Gastrocnemius medialis (tissue), 4 donors: Measurements from ENCODE around the gene TBP. TPM values are rescaled to one million over a fixed set of nuclear protein-coding genes. Genes with fewer than 3 reads are reported as not detected.
A peak's percentile ranks its signal among the peaks of the same experiment; 100 is the strongest.
"Not testable (repeated sequence)": the region's sequence is repeated elsewhere in the genome, so short reads cannot be mapped to it uniquely, and the experiment has no call there.

Source experiments
- ATAC-seq, 2 donors: fragments of 150-250 bp; one replicate each; pipeline ENCODE4 v1.9.1; 2016
- DNase-seq, 2 donors: peaks; one replicate each; pipeline ENCODE4 v3.0.0-alpha.2; 2019
- H3K27ac ChIP-seq, 4 donors: fragments of 200-600 bp; sonication (generic); 1 replicate in 1 of 4; 2 replicates in 3 of 4; pipeline ENCODE4 v1.5.1; 2016 to 2018; ENCODE audit warnings: mild to moderate bottlenecking in 2 of 4, moderate library complexity in 1 of 4
- H3K27me3 ChIP-seq, 3 donors: fragments of 200-600 bp; sonication (generic) in 2 of 3; 1 replicate in 1 of 3; 2 replicates in 2 of 3; pipeline versions ENCODE4 v1.5.1 to v1.6.0; 2016 to 2019; ENCODE audit warnings: mild to moderate bottlenecking in 1 of 3, moderate library complexity in 1 of 3
- H3K36me3 ChIP-seq, 2 donors: fragments of 200-600 bp; sonication (generic) in 1 of 2; one replicate each; pipeline ENCODE4 v1.5.1; 2017 to 2018
- H3K4me1 ChIP-seq, 2 donors: fragments of 200-600 bp; sonication (generic) in 1 of 2; one replicate each; pipeline ENCODE4 v1.5.1; 2016 to 2017; ENCODE audit warnings: mild to moderate bottlenecking in 2 of 2
- H3K4me3 ChIP-seq, 4 donors: fragments of 200-600 bp; sonication (generic) in 3 of 4; 1 replicate in 1 of 4; 2 replicates in 3 of 4; pipeline ENCODE4 v1.5.1; 2016 to 2019; ENCODE audit warnings: mild to moderate bottlenecking in 2 of 4
- H3K9me3 ChIP-seq, 3 donors: fragments of 200-600 bp; sonication (generic) in 2 of 3; 1 replicate in 1 of 3; 2 replicates in 2 of 3; pipeline ENCODE4 v1.5.1; 2016 to 2019
- CTCF ChIP-seq, 5 experiments: fragments of 450-650 bp in 3 of 5; fragments of 200-600 bp in 2 of 5; sonication (generic) in 2 of 5; IDR thresholded peaks in 4 of 5; conservative IDR thresholded peaks in 1 of 5; 1 replicate in 4 of 5; 2 replicates in 1 of 5; pipeline ENCODE4 v1.5.1; 2016 to 2019; ENCODE audit warnings: antibody characterized with exemption in 5 of 5, mild to moderate bottlenecking in 3 of 5, moderate library complexity in 3 of 5
- POLR2A ChIP-seq, 2 donors: fragments of 450-650 bp; IDR thresholded peaks; one replicate each; pipeline ENCODE4 v1.6.1; 2017; ENCODE audit warnings: antibody characterized with exemption in 2 of 2, mild to moderate bottlenecking in 2 of 2, moderate library complexity in 2 of 2
- in situ Hi-C, 4 donors: fragments of 200-750 bp; cut with MboI; loops; one replicate each; pipeline versions ENCODE4 v1.15.0 to v1.8.0; 2017; ENCODE audit warnings: low sequenced_read_pairs in 4 of 4
- intact Hi-C: fragments of 100-400 bp; cut with DNase I; formaldehyde crosslinking; loops from one replicate; pipeline ENCODE4 v1.15.1; 2023; ENCODE audit warnings: low total_unique reads
- total RNA-seq, 4 donors: library from RNA; depleted of rRNA; stranded (reverse); fragments of >200 nt; gene quantifications; one replicate each; pipeline versions ENCODE4 v1.1.0 to v1.2.3, GENCODE V29; 2016

The TBP gene
- total RNA-seq, 4 donors from 2014 or later, result 9.7 to 17.3 (median 15.3) TPM

GRCh38 chr6:170525795-170526194 lies 28.4 kb upstream of the TBP start:
- no peak for ATAC-seq
- TF ChIP-seq POLR2A (IDR thresholded peaks at IDR 0.05) (no peak), CTCF (IDR thresholded peaks at IDR 0.05 in 4 of 5, conservative IDR thresholded peaks at IDR 0.05 in 1 of 5) (no peak)
- intact Hi-C loops (loop anchor here (2.0 kb wide), 1 partner anchor 735 kb away; no protein-coding TSS in a partner anchor), in situ Hi-C loops (loop anchor here in 1 of 4 donors (10.0 kb wide), 2 partner anchors 211 to 691 kb away; no protein-coding TSS in a partner anchor)
- Histone ChIP-seq H3K27me3 (no peaks in the 10 kb centered on the region), H3K27ac (peak overlapping the region; percentile 89 to 97 (median 96)), H3K4me3 (no peak overlapping the region), H3K4me1 (peaks cover 54 to 57% of the 10 kb centered on the region in 2 donors), H3K36me3 (no peaks in the 10 kb centered on the region), H3K9me3 (no peaks in the 10 kb centered on the region)
- no peak for DNase-seq

GRCh38 chr6:170527995-170528394 lies 26.2 kb upstream of the TBP start:
- Histone ChIP-seq H3K36me3 (peaks cover 0 to 11% of the 10 kb centered on the region in 2 donors), H3K4me1 (peaks cover 34 to 35% of the 10 kb centered on the region in 2 donors), H3K27ac (peak overlapping the region in 3 of 4 donors; percentile 32 to 41 (median 36))
- ATAC-seq, H3K9me3 ChIP-seq, H3K27me3 ChIP-seq, H3K4me3 ChIP-seq, DNase-seq: not testable (repeated sequence)
- intact Hi-C loops (loop anchor here (2.0 kb wide), 1 partner anchor 737 kb away; no protein-coding TSS in a partner anchor), in situ Hi-C loops (loop anchor here in 1 of 4 donors (10.0 kb wide), 2 partner anchors 213 to 693 kb away; no protein-coding TSS in a partner anchor)

GRCh38 chr6:170529839-170530469 lies 24.2 kb upstream of the TBP start:
- TF ChIP-seq POLR2A (IDR thresholded peaks at IDR 0.05), result no peak
- peak; percentile 71 to 92 (median 82) for TF ChIP-seq CTCF (IDR thresholded peaks at IDR 0.05 in 4 of 5, conservative IDR thresholded peaks at IDR 0.05 in 1 of 5)
- Histone ChIP-seq H3K36me3 (peaks cover 0 to 31% of the 10 kb centered on the region in 2 donors), H3K4me1 (peaks cover 16 to 18% of the 10 kb centered on the region in 2 donors), H3K27ac (peak overlapping the region; percentile 21 to 47 (median 43)), H3K4me3 (no peak overlapping the region), H3K9me3 (no peaks in the 10 kb centered on the region), H3K27me3 (no peaks in the 10 kb centered on the region)
- in situ Hi-C loops, result loop anchor here in 1 of 4 donors (10.0 kb wide), 2 partner anchors 215 to 695 kb away; no protein-coding TSS in a partner anchor
- peak; percentile 78 to 82 for ATAC-seq
- DNase-seq, result peak; percentile 60 to 78
- intact Hi-C loops, result loop anchor here (2.0 to 5.0 kb wide), 2 partner anchors 158 to 699 kb away; no protein-coding TSS in a partner anchor

- Histone ChIP-seq H3K4me3 (no peak overlapping the region), H3K36me3 (peaks cover 3 to 61% of the 10 kb centered on the region in 2 donors), H3K4me1 (peaks cover 9 to 16% of the 10 kb centered on the region in 2 donors), H3K27me3 (no peaks in the 10 kb centered on the region), H3K9me3 (no peaks in the 10 kb centered on the region), H3K27ac (peak overlapping the region; percentile 0 to 55 (median 26))
- TF ChIP-seq CTCF (IDR thresholded peaks at IDR 0.05 in 4 of 5, conservative IDR thresholded peaks at IDR 0.05 in 1 of 5) (no peak), POLR2A (IDR thresholded peaks at IDR 0.05) (no peak)
- ATAC-seq (no peak), DNase-seq (no peak)
- intact Hi-C loops, result loop anchor here (5.0 kb wide), 1 partner anchor 161 kb away; no protein-coding TSS in a partner anchor
- in situ Hi-C loops, result no loop called here
Measured at GRCh38 chr6:170532867-170533488, 21.2 kb upstream of the TBP start.

- H3K27ac ChIP-seq, result peak overlapping the region in 3 of 4 donors; percentile 17 to 55 (median 45)
Measured at GRCh38 chr6:170533792-170534191, 20.4 kb upstream of the TBP start.

More at GRCh38 chr6:170533792-170534191, 20.4 kb upstream of the TBP start:
- Histone ChIP-seq H3K36me3 (peaks cover 3 to 69% of the 10 kb centered on the region in 2 donors), H3K4me1 (peaks cover 9 to 16% of the 10 kb centered on the region in 2 donors), H3K27me3 (no peaks in the 10 kb centered on the region), H3K4me3 (no peak overlapping the region), H3K9me3 (no peaks in the 10 kb centered on the region)
- no peak for ATAC-seq
- intact Hi-C loops, result loop anchor here (5.0 kb wide), 1 partner anchor 161 kb away; no protein-coding TSS in a partner anchor
- TF ChIP-seq POLR2A (IDR thresholded peaks at IDR 0.05), result no peak
- no peak for TF ChIP-seq CTCF (IDR thresholded peaks at IDR 0.05 in 4 of 5, conservative IDR thresholded peaks at IDR 0.05 in 1 of 5)
- in situ Hi-C loops, result no loop called here
- no peak for DNase-seq
